GM11168 (cell line): ENCODE data around the gene OTOP2.

Source experiments
- in situ Hi-C: fragments of 300-500 bp; cut with MboI; formaldehyde crosslinking; loops from one replicate; pipeline ENCODE4 v1.12.0; 2022; ENCODE audit warnings: low sequenced_read_pairs; ENCODE audit not compliant: unreplicated experiment

OTOP2 gene

DNA sequence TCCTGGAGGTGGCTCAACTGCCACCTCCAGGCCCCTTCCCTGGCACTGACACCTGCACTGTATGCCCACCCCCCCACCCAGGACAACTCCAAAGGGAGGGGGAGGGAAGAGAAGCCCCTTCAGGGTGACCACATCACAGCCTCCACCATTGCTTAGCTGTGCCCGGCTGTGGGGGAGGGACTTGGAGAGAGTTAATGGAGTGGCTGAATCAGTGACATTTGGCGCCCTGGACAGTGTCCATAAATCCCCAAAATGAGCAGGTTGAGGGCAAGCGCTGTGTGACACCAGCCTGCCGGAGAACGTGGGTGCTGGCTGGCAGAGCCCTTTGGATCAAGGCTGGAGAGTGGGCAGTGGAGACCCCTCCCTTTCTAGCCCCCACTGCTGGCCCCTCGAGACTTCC lies 1.9 kb upstream of the OTOP2 start:
- in situ Hi-C loops = no loop called here

DNA sequence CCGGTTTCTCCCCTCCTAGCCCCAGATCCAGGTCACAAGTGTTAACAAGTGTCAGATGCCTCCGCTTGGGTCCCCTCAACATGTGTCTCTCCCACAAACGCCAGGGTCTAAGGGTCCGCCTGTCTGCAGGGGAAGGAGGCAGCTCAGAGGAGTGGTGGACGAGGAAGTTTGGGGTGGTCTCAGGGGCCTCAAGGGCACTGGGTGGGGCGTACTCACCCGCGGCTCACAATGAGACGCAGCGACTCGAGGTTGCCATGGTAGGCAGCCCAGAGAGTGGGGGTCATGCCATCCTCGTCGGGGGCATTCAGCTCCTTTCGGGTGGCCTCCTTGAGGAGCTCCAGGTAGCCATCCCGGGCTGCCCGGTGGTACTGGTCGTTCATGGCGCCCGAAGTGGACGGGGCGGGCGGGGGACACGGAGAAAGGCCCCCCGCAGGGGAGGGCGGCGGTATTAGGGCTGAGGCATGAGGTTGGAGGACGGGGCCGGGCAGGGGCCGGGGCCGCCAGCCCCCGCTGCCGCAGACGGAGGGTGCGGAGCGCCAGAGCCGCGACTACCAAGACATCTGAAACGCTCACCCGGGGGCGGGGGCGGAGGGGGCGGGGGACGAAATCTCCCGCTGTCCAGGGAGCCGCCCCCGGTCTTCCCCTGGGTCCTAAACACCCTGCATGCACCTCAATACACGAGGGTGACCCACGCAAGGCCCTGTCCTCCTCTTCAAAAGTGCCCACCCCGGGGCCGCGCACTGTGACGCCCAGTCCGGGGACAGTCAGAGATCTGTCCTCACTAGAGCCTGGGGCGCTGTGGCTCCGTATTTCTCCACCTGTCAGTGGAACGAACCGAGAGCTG lies 1.2 kb upstream of the OTOP2 start, which contains the start of gene USH1G:
Gene USH1G, minus strand, starts transcription at position 562 of the 844 bp plus-strand sequence. Its CDS starts 182 bp downstream, at position 380.
- in situ Hi-C loops = no loop called here

DNA sequence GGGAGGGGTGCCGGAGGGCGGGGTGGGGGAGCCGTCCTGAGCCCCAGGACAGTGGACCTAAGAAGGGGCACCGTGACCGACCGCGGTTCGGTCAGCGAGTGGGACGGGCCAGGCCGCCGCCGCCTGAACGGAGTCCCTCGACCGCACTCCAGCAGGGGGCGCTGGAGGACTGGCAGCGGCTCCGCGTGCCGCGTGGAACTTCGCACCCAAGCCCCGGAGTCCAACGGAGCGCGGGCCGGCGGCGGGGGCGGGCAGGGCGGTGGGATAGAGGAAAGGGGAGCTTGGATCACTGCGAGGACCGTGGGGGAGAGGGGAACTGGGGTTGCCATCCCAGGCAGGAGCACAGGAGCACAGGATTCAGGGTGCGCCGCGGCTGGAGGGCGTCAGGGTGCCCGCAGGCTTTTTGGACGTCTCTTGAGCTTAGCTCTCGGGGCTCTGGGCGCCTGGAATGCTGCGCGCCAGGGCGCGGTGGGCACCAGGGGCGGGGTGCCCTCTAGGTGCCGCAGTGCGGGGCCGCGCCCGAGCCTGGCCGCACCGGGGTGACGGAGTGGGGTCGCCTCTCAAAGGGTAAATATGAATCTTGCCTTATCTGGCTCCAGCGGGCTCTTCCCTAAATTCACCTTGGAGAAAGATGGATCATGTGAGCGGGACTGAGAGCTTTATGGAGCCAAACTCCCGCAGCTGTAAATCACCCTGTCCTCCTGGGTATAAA lies 379 bp upstream of the OTOP2 start:
- in situ Hi-C loops = no loop called here

DNA sequence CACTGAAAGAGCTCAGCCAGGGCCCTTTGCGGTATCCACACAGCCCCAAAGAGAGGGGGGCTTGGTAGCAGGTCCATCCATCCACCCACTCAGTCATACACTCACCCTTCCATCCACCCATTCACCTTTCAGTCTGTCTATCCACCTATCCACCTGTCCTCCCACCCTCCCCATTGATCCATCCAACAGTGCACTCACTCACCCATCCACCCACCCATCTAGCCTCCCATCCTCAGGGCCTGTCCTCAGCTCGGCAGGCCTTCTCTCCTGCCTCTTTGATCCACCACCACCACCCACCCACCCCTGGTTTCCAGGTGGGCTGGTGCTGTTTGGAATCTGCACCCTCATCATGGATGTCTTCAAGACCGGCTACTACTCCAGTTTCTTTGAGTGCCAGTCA lies 1.2 kb downstream of the OTOP2 start:
- in situ Hi-C loops = no loop called here

DNA sequence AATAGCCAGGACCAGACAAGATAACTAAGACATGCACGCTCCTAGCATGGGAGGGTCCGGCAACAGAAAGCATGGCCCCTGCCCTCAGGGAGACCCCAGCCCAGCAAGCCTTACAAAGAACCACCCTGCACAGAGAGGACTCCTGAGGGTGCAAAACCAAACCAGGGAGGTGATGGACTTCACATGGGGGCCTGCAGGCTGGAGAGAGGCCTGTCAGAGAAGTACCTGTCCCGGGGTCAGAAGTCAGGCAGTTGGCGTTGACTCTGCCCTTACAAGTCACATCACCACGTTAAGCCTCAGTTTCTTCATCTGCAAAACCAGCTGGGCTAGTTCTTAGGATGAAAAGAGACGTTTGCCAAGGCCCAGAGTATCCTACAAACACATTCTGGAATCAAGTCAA lies 4.7 kb downstream of the OTOP2 start:
- in situ Hi-C loops = no loop called here

DNA sequence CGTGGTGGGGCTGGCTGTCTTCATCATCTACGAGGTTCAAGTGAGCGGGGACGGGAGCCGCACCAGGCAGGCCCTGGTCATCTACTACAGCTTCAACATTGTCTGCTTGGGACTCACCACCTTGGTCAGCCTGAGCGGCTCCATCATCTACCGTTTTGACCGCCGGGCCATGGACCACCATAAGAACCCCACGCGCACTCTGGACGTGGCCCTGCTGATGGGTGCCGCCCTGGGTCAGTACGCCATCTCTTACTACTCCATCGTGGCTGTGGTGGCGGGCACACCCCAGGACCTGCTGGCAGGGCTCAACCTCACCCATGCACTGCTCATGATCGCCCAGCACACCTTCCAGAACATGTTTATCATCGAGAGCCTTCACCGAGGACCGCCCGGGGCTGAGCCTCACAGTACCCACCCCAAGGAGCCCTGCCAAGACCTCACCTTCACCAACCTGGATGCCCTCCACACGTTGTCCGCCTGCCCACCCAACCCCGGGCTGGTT lies 6.5 kb downstream of the OTOP2 start:
- in situ Hi-C loops = no loop called here

DNA sequence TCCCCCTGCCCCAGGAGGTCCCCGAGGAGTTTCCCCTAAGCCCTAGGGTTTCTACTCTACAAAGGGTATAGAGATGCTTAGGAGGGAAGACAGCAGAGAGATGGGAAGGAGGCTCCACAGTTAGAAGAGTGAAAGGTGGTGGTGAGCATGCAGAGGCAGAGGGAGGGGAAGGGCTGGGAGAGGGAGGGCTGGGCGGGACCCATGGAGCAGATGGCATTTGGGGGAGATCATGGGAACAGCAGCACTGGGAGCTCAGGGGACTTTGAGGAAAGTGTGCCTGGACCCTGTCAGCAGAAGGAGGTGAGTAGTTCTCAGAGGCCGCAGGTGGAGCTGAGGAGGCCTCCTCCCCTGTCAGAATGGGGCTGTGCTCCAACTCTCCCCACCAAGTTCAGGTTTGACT lies 11.0 kb downstream of the OTOP2 start:
- in situ Hi-C loops = no loop called here

DNA sequence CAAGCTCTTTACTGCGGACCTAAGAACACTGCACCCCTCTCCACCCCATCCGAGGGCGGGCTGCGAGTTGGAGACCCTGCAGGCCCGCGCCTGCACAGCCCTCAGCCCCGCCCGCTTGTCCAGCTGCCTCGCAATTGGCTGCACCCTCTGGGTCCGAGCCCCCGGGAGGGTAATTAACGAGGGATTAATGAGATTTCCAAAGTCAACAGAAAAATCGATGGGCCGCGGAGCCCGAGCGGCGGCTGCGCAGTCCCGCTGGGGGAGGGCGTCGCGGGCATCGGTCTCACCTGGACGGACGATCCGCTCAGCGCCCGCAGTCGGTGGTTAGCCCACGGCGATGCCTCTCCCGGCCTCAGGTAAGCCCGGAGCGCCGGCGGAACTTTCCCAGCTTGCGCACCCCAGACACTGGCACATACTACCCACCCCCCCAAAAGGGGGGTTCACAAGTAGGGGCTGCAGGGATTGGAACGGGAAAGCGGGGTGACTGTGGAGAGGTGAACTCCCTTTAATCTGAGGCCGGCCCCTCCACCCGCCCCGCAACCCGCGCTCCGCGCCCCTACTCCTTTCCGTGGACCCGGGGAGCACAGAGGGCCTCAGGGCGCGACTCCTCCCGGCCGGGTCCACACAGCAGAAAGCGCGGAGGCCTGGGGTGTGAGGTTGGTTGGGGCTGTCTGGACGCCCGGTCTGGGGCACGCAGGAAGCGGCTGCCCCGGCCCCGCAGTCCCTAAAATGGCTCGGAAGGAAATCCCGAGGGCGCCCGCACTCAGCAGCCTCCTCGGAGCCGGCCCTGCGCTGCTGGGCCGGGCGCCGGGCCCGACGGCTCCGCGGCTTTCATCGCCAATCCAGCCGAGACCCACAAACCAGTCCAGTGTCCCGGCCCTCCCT lies 11.8 kb downstream of the OTOP2 start, which contains the start of gene OTOP3:
Gene OTOP3, plus strand, starts transcription at position 314 of the 885 bp plus-strand sequence. Its CDS starts 24 bp downstream, at position 338.
- in situ Hi-C loops = no loop called here

DNA sequence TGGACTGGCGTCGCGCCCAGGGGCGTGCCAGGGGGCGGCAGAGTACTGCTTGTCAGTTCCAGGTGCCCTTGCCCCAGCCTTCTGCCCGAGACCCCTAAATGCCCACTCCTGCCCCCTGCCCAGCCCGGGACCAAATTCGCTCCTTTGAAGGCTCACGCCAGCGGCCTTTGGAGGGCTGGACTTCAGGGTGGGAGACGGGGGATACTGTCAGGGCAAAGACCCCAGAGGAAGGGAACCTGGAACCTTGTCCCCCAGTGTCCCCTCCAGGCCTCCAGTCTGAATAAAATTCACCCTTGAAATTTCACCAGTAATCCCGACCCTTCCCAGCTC lies 12.4 kb downstream of the OTOP2 start:
- in situ Hi-C loops = no loop called here

DNA sequence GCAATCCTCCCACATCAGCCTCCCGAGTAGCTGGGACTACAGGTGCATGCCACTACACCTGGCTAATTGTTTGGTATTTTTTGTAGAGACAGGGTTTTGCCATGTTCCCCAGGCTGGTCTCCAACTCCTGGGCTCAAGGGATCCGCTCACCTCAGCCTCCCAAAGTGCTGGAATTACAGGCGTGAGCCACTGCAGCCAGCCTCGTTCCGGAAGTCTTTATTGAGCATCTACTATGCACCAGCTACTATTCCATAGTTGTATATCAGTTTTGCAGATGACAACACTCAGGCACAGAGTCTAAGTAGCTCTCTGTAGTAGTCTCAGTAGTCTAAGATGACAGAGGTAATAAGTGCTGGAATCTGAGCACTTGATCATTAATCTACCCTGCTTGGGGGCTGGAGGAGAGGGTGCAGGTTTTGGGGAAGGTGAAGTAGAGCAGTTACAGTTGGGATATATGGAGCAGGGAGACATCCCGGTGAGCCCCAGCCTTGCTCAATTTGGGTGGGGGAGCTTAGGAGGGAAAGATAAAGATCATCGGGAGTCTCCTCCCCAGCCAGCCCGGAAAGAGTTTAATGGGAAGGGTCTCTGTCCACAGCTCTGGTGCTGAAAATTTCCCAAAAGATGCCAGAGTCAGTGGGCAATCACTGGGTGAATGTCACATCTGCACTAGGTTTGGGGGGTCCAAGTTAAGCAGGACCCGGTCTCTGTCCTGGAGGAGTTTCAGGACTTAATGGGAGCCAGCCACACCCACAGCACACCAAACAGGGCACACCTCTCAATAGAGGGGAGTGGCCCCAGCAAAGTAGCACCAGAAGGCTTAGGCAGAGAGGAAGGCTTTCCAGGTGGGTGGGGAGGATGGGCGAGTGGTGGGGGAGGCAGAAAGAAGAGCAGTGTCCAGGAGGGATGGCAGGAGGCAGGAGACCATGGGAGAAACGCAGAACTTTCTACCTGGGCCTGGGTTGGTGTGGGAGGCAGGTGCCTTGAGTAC lies 13.3 kb downstream of the OTOP2 start:
- in situ Hi-C loops = no loop called here

DNA sequence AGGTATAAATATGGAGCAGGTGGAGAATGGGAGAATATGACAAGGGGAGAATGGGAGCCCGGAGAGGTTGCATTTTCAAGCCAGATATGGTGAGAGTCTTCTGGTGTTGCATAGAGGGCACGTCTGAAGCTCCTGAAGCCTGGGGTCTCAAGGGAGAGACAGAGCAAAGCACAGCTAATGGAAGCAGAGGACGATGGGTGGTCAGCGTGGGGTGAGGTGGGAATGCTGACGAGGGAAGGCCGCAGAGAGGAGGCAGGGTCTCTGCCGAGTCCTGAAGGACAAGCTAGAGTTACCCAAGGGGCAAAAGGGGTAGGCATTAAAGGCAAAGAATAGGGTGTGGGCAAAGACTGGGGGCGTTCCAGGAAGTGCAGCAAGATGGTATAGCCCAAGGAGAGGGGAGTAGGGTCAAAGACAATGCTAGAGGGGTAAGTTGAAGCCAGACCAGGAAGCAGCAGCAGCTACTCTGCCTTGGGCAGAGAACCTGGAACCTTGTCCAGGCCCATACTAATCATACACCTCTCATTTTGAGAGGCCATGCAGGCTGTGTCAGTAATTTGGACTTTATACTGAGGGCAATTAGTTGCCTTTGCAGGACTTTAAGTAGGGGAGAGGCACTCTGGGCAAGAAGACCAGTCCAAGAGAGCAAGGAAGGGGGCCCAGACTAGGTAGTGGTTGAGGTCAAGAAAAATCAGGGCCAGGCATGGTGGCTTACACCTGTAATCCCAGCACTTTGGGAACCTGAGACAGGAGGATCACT lies 14.3 kb downstream of the OTOP2 start:
- in situ Hi-C loops = no loop called here

DNA sequence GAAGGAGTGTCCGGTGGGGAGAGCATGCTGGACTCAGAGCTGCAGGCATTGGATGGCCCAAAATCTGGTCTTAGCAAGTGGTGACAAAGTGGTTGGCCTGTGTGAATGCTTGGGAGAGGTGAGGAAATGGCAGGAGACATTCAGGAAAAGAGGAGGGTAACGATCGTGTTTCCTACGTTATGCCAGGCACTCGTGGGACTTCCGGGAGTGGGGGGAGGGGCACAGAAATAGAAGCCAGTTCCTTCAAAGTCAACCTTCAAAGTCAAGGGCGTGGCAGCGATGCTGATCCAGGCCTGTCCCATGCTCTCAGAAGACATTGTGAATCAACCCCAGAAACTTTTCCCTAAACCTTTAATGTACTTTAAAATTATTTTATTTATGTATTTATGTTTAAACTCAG lies 15.5 kb downstream of the OTOP2 start:
- in situ Hi-C loops = no loop called here

DNA sequence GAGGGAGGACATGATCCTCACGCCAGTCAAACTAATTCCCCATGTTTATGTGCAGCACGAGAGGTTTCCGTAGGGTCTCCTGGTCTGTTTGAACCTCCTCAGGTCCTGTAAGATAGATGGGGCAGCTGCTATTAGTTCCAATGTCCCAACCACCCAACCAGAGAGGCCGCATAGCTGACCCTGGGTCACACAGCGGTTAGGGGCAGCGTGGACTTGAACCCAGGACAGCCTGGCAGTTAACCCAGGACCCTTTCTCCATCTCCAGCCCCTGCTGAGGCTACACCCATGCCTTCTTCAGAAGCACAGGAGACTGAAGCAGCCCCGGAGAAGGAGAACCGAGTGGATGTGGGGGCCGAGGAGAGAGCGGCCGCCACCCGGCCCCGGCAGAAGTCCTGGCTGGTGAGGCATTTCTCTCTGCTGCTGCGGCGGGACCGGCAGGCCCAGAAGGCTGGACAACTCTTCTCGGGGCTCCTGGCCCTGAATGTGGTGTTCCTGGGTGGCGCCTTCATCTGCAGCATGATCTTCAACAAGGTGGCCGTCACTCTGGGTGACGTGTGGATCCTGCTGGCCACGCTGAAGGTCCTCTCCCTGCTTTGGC lies 17.2 kb downstream of the OTOP2 start:
- in situ Hi-C loops = no loop called here

DNA sequence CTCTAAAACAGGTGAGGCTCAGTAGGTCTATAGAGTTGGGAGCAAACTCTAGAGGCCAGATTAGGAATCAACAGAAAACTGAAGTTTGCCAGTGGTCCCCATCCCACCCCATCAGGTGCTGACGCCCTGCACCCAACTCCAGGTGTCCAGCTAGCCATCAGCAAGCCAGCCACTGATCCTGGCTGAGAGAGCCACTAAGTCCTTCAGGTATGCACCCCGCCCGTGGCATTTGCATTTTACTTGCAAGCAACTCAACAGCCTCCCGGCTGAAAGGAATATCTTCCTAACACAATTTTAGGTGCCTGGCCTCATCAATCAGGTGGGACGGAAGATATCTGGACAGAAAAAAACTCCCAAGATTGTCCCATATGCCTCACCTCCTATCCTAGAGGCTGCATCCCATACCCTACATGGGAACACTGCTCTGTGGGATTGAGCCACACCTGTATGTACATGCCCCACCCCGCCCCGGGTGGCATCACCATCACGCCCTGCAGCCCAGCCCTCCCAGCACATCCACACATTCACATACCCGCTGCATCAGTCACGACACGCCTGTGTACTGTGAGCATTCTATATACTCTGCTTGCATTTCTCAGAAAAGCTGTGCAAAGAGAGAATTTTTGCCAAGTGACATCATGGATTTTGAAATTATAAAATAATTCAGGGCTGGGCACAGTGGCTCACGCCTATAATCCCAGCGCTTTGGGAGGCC lies 19.9 kb downstream of the OTOP2 start:
- in situ Hi-C loops = no loop called here

DNA sequence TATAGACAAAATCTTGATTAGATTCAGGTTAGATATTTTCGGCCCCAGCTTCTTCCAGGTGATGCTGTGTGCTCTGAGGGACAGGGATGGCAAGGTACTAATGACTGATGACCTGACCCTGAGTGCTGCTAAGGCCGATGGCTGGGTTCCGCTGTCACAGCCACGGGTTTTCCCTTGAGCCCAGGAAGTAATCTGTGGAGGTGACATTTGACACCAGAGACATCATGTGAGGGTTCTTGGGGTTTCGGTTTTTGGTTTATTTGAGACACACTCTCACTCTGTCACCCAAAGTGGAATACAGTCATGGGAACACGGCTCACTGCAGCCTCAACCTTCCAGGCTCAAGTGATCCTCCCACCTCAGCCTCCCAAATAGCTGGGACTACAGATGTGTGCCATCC lies 21.5 kb downstream of the OTOP2 start:
- in situ Hi-C loops = no loop called here

DNA sequence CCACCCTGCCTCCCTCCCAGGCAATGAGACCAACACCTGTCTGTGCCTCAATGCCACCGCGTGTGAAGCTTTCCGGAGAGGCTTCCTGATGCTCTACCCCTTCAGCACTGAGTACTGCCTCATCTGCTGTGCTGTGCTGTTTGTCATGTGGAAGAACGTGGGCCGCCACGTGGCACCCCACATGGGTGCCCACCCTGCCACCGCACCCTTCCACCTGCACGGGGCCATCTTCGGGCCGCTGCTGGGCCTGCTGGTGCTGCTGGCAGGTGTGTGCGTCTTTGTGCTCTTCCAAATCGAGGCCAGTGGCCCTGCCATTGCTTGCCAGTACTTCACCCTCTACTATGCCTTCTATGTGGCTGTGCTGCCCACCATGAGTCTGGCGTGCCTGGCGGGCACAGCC lies 22.6 kb downstream of the OTOP2 start:
- in situ Hi-C loops = no loop called here

DNA sequence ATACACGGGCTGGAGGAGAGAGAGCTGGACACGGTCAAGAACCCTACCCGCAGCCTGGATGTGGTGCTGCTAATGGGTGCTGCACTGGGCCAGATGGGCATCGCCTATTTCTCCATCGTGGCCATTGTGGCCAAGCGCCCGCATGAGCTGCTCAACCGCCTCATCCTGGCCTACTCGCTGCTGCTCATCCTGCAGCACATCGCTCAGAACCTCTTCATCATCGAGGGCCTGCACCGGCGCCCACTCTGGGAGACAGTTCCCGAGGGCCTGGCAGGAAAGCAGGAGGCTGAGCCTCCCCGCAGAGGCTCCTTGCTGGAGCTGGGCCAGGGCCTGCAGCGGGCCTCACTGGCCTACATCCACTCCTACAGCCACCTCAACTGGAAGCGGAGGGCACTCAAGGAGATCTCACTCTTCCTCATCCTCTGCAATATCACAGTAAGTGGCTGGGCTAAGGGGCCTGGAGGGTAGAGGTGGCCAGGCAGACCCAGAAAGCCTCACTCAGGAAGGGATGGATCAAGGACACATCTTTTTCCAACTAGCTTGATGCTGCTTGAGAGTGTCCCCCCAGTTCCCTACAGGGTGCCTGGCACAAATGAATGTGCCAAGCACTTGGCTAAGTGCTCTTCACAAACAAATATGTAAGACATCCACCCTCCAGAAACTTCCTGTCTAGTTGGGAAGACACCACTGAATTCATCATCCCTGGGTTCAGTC lies 23.1 kb downstream of the OTOP2 start:
- in situ Hi-C loops = no loop called here
